ENCODE data around the gene SPAG16.

DNA sequence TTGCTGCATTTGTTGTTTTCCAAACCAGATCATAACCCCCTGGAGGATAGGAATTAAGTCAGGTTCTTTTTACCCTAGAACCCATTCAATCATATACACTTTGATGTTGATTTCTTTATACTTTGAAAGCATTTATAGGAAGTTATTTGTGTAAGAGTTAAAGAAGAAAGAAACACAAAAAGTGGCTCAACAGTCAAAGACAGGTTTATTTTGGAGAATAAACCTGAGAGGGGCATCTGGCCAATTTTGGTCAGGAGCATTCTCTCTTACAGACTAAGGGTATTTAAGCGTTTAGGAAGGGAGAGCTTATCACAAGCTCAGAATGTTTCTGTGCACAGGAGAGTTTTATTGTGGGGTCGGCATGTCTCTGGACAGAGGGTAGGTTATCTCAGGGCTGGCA, 398.0 kb downstream of the SPAG16 start:
- TF ChIP-seq, protein P1, sequence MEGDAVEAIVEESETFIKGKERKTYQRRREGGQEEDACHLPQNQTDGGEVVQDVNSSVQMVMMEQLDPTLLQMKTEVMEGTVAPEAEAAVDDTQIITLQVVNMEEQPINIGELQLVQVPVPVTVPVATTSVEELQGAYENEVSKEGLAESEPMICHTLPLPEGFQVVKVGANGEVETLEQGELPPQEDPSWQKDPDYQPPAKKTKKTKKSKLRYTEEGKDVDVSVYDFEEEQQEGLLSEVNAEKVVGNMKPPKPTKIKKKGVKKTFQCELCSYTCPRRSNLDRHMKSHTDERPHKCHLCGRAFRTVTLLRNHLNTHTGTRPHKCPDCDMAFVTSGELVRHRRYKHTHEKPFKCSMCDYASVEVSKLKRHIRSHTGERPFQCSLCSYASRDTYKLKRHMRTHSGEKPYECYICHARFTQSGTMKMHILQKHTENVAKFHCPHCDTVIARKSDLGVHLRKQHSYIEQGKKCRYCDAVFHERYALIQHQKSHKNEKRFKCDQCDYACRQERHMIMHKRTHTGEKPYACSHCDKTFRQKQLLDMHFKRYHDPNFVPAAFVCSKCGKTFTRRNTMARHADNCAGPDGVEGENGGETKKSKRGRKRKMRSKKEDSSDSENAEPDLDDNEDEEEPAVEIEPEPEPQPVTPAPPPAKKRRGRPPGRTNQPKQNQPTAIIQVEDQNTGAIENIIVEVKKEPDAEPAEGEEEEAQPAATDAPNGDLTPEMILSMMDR (IDR thresholded peaks at IDR 0.05), result no peak
- no peak for TF ChIP-seq POLR2A (IDR thresholded peaks at IDR 0.05)
